Measurements from ENCODE around the gene P4HA1. TPM values are rescaled to one million over a fixed set of nuclear protein-coding genes. Genes with fewer than 3 reads are reported as not detected.

Gene P4HA1
- total RNA-seq, 1 donor from 2014 or later, result 35.6 TPM

DNA sequence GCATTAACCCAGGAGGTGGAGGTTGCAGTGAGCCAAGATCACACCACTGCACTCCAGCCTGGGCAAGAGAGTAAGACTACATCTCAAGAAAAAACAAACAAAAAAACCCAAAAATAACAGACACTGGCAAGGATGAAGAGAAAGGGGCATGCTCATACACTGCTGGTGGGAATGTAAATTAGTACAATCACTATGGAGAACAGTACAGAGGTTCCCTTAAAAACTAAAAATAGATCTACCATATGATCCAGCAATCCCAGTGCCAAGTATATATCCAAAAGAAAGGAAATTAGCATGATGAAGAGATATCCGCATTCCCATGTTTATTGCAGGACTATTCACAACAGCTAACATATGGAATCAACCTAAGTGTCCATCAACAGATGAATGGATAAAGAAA, 75.6 kb downstream of the P4HA1 start:
- H3K27me3 ChIP-seq (ENCODE audit: control insufficient read depth, insufficient read depth, low read length), result no peaks in the 10 kb centered on the region
- H3K36me3 ChIP-seq (ENCODE audit: control insufficient read depth, insufficient read depth, low read length), result no peaks in the 10 kb centered on the region
- no peak overlapping the region for H3K4me3 ChIP-seq (ENCODE audit: low read depth, low read length)
- DNase-seq (ENCODE audit: low read depth), result no peak
- TF ChIP-seq, protein P1, sequence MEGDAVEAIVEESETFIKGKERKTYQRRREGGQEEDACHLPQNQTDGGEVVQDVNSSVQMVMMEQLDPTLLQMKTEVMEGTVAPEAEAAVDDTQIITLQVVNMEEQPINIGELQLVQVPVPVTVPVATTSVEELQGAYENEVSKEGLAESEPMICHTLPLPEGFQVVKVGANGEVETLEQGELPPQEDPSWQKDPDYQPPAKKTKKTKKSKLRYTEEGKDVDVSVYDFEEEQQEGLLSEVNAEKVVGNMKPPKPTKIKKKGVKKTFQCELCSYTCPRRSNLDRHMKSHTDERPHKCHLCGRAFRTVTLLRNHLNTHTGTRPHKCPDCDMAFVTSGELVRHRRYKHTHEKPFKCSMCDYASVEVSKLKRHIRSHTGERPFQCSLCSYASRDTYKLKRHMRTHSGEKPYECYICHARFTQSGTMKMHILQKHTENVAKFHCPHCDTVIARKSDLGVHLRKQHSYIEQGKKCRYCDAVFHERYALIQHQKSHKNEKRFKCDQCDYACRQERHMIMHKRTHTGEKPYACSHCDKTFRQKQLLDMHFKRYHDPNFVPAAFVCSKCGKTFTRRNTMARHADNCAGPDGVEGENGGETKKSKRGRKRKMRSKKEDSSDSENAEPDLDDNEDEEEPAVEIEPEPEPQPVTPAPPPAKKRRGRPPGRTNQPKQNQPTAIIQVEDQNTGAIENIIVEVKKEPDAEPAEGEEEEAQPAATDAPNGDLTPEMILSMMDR (IDR thresholded peaks at IDR 0.05; ENCODE audit: insufficient read depth, low read length, poor library complexity, severe bottlenecking), result no peak

DNA sequence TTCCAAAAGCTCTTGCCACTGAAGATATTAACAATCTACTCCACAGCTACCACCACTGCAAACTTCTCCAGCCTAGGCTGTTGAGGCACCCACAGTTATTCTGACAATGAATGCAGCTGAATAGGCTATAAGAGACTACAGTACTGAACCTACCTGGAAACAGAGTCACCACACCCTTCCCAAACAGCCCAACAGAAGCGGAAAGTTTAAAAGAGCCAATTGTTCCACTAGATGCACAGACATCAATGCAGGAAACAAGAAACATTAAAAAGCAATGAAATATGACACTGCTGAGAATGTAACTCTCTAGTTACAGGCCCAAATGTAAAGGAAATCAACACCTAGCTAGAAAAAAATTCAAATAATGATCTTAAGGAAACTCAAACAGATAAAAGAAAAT, 77.6 kb downstream of the P4HA1 start:
- no peak for DNase-seq (ENCODE audit: low read depth)
- H3K27me3 ChIP-seq (ENCODE audit: control insufficient read depth, insufficient read depth, low read length), result no peaks in the 10 kb centered on the region
- TF ChIP-seq, protein P1 (IDR thresholded peaks at IDR 0.05; ENCODE audit: insufficient read depth, low read length, poor library complexity, severe bottlenecking), result no peak
- H3K36me3 ChIP-seq (ENCODE audit: control insufficient read depth, insufficient read depth, low read length), result no peaks in the 10 kb centered on the region
- no peak overlapping the region for H3K4me3 ChIP-seq (ENCODE audit: low read depth, low read length)

DNA sequence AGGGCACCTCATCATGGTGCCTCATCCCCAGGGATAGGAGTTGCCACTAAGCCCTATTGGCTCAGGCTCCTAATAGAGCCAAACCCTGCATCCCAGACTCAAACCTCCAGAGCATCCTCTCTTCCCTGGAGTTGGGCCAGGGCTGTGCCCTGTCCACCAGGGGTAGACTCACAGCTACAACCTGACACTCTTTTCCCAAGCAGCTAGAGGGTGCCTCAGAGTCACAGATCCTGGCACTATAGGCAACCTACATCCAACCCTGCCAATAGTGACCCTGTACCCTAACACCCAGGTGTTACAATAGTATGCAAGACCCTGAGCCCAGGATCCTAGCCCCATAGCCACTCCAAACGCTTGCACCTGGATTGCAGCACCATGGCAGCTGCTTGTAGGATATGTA, 78.0 kb downstream of the P4HA1 start:
- Histone ChIP-seq H3K36me3 (ENCODE audit: control insufficient read depth, insufficient read depth, low read length) (no peaks in the 10 kb centered on the region), H3K27me3 (ENCODE audit: control insufficient read depth, insufficient read depth, low read length) (no peaks in the 10 kb centered on the region), H3K4me3 (ENCODE audit: low read depth, low read length) (no peak overlapping the region)
- DNase-seq (ENCODE audit: low read depth), result no peak
- TF ChIP-seq, protein P1 (IDR thresholded peaks at IDR 0.05; ENCODE audit: insufficient read depth, low read length, poor library complexity, severe bottlenecking), result no peak

DNA sequence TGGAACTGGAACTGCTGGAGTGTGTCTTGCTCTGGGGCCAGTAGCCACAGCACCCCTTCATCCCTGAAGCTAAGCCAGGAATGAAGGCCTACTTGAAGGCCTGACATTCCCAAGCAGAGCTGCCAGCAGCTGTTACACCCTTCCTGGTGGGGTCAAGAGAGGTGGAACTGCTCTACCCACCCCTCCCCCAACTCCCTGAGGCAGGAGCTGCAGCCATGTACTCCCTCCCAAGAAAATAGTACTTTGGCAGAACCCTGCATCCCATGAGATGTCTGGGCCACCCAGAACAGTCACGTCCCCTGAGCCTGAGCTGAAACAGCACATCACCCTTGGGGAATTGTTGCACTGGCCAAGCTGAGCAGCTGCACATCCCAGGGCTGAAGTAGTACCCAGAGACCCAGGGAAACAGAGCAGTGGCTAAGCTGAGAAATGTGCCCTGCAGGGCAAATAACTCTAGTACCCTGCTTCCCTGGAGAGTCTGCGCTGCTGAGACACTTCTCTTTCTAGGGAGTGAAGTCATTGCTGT, 78.6 kb downstream of the P4HA1 start:
- Histone ChIP-seq H3K4me3 (ENCODE audit: low read depth, low read length) (no peak overlapping the region), H3K36me3 (ENCODE audit: control insufficient read depth, insufficient read depth, low read length) (peaks cover 2% of the 10 kb centered on the region)

DNA sequence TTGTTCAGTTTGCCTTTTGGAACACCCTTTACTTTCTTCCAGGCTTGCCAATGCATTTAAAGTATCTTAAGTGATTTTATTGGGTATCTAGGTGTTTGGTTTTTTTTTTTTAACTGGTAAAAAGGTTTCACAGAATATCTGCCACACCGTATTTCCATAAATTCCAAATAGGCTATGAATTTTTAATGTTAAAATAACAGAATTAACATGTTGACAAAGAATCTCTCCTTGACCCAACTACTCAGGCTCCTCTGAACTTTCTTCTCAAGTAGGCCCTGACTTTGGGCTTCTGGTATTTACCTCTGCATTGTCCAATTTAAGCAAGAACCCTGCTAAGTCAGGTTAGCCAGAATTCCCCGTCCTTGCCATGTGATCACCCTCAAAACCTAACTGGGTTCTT, 80.9 kb downstream of the P4HA1 start:
- no peaks in the 10 kb centered on the region for H3K27me3 ChIP-seq (ENCODE audit: control insufficient read depth, insufficient read depth, low read length)
- DNase-seq (ENCODE audit: low read depth), result no peak
- H3K36me3 ChIP-seq (ENCODE audit: control insufficient read depth, insufficient read depth, low read length), result peaks cover 2% of the 10 kb centered on the region
- TF ChIP-seq, protein P1 (IDR thresholded peaks at IDR 0.05; ENCODE audit: insufficient read depth, low read length, poor library complexity, severe bottlenecking), result no peak
- H3K4me3 ChIP-seq (ENCODE audit: low read depth, low read length), result no peak overlapping the region

More for the DNA sequence above, 78.6 kb downstream of the P4HA1 start:
- no peak for DNase-seq (ENCODE audit: low read depth)
- H3K27me3 ChIP-seq (ENCODE audit: control insufficient read depth, insufficient read depth, low read length), result no peaks in the 10 kb centered on the region
- TF ChIP-seq, protein P1 (IDR thresholded peaks at IDR 0.05; ENCODE audit: insufficient read depth, low read length, poor library complexity, severe bottlenecking), result no peak

DNA sequence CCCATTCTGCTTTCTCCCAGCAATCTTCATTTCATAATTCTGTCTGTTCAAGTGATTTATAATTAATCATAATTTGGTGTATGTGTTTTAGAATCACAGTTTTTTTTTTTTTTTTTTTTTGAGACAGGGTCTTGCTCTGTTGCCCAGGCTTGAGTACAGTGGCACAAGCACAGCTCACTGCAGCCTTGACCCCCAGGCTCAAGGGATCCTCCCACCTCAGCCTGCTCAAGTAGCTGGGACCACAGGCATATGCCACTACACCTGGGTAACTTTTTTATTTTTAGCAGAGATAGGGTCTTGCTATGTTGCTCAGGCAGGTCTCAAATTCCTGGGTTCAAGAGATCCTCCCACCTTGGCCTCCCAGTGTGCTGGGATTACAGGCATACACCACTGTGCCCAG, 92.8 kb downstream of the P4HA1 start:
- no peaks in the 10 kb centered on the region for H3K36me3 ChIP-seq (ENCODE audit: control insufficient read depth, insufficient read depth, low read length)
- DNase-seq (ENCODE audit: low read depth), result no peak
- TF ChIP-seq, protein P1 (IDR thresholded peaks at IDR 0.05; ENCODE audit: insufficient read depth, low read length, poor library complexity, severe bottlenecking), result no peak

More for the DNA sequence above, 92.8 kb downstream of the P4HA1 start:
- H3K4me3 ChIP-seq (ENCODE audit: low read depth, low read length), result no peak overlapping the region
- no peaks in the 10 kb centered on the region for H3K27me3 ChIP-seq (ENCODE audit: control insufficient read depth, insufficient read depth, low read length)
